MM.1S (cell line): ENCODE measurements around the gene LPIN1.

Experiments used
- DNase-seq: peaks from one replicate; pipeline ENCODE4 v3.0.0-alpha.2; 2015
- H2AFZ ChIP-seq: fragments of 300-600 bp; sonication (generic); 2 replicates; pipeline ENCODE4 v1.6.0; 2016; ENCODE audit warnings: antibody characterized with exemption, low read length
- H3F3A ChIP-seq: fragments of 300-600 bp; sonication (generic); 2 replicates; pipeline ENCODE4 v1.6.1; 2016; ENCODE audit warnings: mild to moderate bottlenecking, antibody characterized with exemption, low read length, moderate library complexity, mixed read lengths; ENCODE audit not compliant: insufficient read depth
- H3K27ac ChIP-seq: fragments of 300-600 bp; sonication (generic); 2 replicates; pipeline ENCODE4 v1.5.1; 2016; ENCODE audit warnings: mild to moderate bottlenecking, low read length
- H3K27me3 ChIP-seq: fragments of 300-600 bp; sonication (generic); replicated peaks from 2 replicates; pipeline ENCODE4 v1.6.0; 2016; ENCODE audit warnings: low read length; ENCODE audit not compliant: insufficient read depth
- H3K36me3 ChIP-seq: fragments of 300-600 bp; sonication (generic); replicated peaks from 2 replicates; pipeline ENCODE4 v1.6.1; 2016; ENCODE audit warnings: mild to moderate bottlenecking, low read length, mixed read lengths; ENCODE audit not compliant: insufficient read depth
- H3K4me1 ChIP-seq: fragments of 300-600 bp; sonication (generic); 2 replicates; pipeline ENCODE4 v1.6.1; 2016; ENCODE audit warnings: low read length, mixed read lengths
- H3K4me2 ChIP-seq: fragments of 300-600 bp; sonication (generic); 2 replicates; pipeline ENCODE4 v1.6.0; 2016; ENCODE audit warnings: low read depth, low read length
- H3K4me3 ChIP-seq: fragments of 300-600 bp; sonication (generic); 2 replicates; pipeline ENCODE4 v1.5.1; 2016; ENCODE audit warnings: low read length, mixed read lengths
- H3K79me2 ChIP-seq: fragments of 300-600 bp; sonication (generic); 2 replicates; pipeline ENCODE4 v1.6.1; 2016; ENCODE audit warnings: mixed run types, low read length, mixed read lengths
- H3K9ac ChIP-seq: fragments of 300-600 bp; sonication (generic); 2 replicates; pipeline ENCODE4 v1.6.1; 2016; ENCODE audit warnings: low read length, mixed read lengths
- H3K9me2 ChIP-seq: fragments of 300-600 bp; sonication (generic); replicated peaks from 2 replicates; pipeline ENCODE4 v1.6.1; 2016; ENCODE audit warnings: mild to moderate bottlenecking, low read length, mixed read lengths; ENCODE audit not compliant: insufficient read depth
- H3K9me3 ChIP-seq: fragments of 300-600 bp; sonication (generic); replicated peaks from 2 replicates; pipeline ENCODE4 v1.6.1; 2016; ENCODE audit warnings: mild to moderate bottlenecking, low read length, mixed read lengths; ENCODE audit not compliant: insufficient read depth
- H4K20me1 ChIP-seq: fragments of 300-600 bp; sonication (generic); 2 replicates; pipeline ENCODE4 v1.6.1; 2016; ENCODE audit warnings: mild to moderate bottlenecking, low read length, moderate library complexity, mixed read lengths; ENCODE audit not compliant: insufficient read depth
- EZH2 ChIP-seq: fragments of 300-600 bp; sonication (generic); optimal IDR thresholded peaks from 2 replicates; pipeline ENCODE3; 2017; ENCODE audit warnings: low read depth, mild to moderate bottlenecking, antibody characterized with exemption, low read length, mixed read lengths
- EZH2phosphoT487 ChIP-seq: fragments of 300-600 bp; sonication (generic); IDR thresholded peaks from 2 replicates; pipeline ENCODE4 v1.6.1; 2018; ENCODE audit warnings: antibody characterized with exemption, low read length
- TF ChIP-seq, protein P1 (sequence below): fragments of 300-600 bp; sonication (generic); IDR thresholded peaks from 2 replicates; pipeline ENCODE4 v1.5.1; 2016; ENCODE audit warnings: antibody characterized with exemption, low read length, mixed read lengths

Gene LPIN1

DNA sequence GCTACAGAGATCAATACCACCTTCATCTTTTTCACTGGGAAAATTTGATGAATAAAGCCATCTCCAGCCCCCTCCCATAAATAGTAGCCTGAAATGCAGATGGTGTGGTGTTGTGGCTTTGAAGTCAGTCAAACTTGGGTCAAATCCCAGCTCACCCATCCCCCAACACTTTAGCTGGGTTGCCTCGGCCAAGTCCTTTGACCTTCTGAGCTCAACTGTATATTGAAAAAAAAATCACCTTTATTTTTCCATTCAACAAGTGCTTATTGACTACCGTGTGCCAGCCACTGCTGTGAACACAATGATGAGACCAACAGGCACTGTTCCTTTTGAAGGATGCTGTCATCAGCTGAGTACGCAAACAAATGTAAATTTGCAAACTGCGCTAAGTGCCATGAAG is 41.4 kb upstream of the LPIN1 start:
- Histone ChIP-seq H3K27ac (no peak overlapping the region), H3K79me2 (no peaks in the 10 kb centered on the region), H3K36me3 (no peaks in the 10 kb centered on the region), H3F3A (no peaks in the 10 kb centered on the region), H3K9ac (no peak overlapping the region), H4K20me1 (no peaks in the 10 kb centered on the region), H3K4me3 (no peak overlapping the region), H3K4me1 (no peaks in the 10 kb centered on the region), H3K4me2 (no peak overlapping the region), H3K27me3 (no peaks in the 10 kb centered on the region), H2AFZ (no peak overlapping the region), H3K9me2 (no peaks in the 10 kb centered on the region), H3K9me3 (no peaks in the 10 kb centered on the region)
- no peak for DNase-seq
- TF ChIP-seq, protein P1, sequence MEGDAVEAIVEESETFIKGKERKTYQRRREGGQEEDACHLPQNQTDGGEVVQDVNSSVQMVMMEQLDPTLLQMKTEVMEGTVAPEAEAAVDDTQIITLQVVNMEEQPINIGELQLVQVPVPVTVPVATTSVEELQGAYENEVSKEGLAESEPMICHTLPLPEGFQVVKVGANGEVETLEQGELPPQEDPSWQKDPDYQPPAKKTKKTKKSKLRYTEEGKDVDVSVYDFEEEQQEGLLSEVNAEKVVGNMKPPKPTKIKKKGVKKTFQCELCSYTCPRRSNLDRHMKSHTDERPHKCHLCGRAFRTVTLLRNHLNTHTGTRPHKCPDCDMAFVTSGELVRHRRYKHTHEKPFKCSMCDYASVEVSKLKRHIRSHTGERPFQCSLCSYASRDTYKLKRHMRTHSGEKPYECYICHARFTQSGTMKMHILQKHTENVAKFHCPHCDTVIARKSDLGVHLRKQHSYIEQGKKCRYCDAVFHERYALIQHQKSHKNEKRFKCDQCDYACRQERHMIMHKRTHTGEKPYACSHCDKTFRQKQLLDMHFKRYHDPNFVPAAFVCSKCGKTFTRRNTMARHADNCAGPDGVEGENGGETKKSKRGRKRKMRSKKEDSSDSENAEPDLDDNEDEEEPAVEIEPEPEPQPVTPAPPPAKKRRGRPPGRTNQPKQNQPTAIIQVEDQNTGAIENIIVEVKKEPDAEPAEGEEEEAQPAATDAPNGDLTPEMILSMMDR: no peak
- TF ChIP-seq EZH2 (no peak), EZH2phosphoT487 (no peak)

DNA sequence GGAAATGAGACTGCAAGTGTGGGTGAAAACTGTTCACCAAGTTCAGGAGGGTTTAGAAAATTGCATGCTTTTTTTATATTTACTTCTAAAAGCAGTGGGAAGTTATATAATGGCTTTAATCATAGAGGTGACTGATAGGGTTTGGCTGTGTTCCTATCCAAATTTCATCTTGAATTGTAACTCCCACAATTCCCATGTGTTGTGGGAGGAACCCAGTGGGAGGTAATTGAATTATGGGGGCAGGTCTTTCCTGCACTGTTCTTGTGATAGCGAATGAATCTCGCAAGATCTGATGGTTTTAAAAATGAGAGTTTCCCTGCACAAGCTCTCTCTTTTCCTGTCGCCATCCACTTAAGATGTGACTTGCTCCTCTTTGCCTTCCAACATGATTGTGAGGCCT is 40.7 kb upstream of the LPIN1 start:
- no peaks in the 10 kb centered on the region for H3F3A ChIP-seq
- H4K20me1 ChIP-seq: no peaks in the 10 kb centered on the region
- H3K4me3 ChIP-seq: no peak overlapping the region
- DNase-seq: no peak
- H3K9me2 ChIP-seq: no peaks in the 10 kb centered on the region
- H3K36me3 ChIP-seq: no peaks in the 10 kb centered on the region
- H3K9ac ChIP-seq: no peak overlapping the region
- H3K27me3 ChIP-seq: no peaks in the 10 kb centered on the region
- H2AFZ ChIP-seq: no peak overlapping the region
- H3K79me2 ChIP-seq: no peaks in the 10 kb centered on the region
- no peaks in the 10 kb centered on the region for H3K4me1 ChIP-seq
- no peaks in the 10 kb centered on the region for H3K9me3 ChIP-seq
- no peak overlapping the region for H3K4me2 ChIP-seq
- H3K27ac ChIP-seq: no peak overlapping the region
- TF ChIP-seq EZH2phosphoT487 (no peak), EZH2 (no peak)
- TF ChIP-seq, protein P1: no peak

DNA sequence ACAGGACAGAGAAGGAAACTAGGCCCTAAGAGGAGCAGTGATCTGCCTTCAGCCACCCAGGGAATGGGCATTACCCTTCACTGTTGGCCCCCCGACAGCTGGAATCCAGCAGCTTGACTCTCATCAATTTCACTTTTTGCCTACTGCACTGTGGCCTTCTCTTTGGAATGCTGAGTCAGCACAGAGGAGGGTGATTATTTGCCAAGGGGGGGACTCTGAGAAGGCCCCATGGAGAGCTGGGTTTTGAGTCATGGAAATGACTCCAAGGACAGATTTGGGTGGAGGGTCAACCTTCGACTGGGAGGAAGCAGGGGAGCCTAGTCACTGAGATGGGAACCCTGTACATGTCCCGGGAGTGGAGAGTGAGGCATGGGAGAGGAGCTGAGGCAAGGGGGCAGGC is 38.3 kb upstream of the LPIN1 start:
- Histone ChIP-seq H3K9ac (no peak overlapping the region), H3K36me3 (no peaks in the 10 kb centered on the region), H3K4me1 (no peaks in the 10 kb centered on the region), H3K4me2 (no peak overlapping the region), H3K27ac (no peak overlapping the region), H3F3A (no peaks in the 10 kb centered on the region), H3K79me2 (no peaks in the 10 kb centered on the region), H4K20me1 (no peaks in the 10 kb centered on the region), H2AFZ (no peak overlapping the region), H3K27me3 (no peaks in the 10 kb centered on the region), H3K9me2 (no peaks in the 10 kb centered on the region), H3K4me3 (no peak overlapping the region), H3K9me3 (no peaks in the 10 kb centered on the region)
- DNase-seq: no peak
- TF ChIP-seq EZH2: no peak
- TF ChIP-seq, protein P1: no peak
- TF ChIP-seq EZH2phosphoT487: no peak
